Hepatic stellate cell (primary cell): Measurements from ENCODE around the gene LAIR1.
"Not testable (repeated sequence)": the region's sequence is repeated elsewhere in the genome, so short reads cannot be mapped to it uniquely, and the experiment has no call there.

Experiments used
- DNase-seq: peaks from one replicate; pipeline ENCODE4 v3.0.0; 2011; ENCODE audit warnings: low spot score

Gene LAIR1

DNA sequence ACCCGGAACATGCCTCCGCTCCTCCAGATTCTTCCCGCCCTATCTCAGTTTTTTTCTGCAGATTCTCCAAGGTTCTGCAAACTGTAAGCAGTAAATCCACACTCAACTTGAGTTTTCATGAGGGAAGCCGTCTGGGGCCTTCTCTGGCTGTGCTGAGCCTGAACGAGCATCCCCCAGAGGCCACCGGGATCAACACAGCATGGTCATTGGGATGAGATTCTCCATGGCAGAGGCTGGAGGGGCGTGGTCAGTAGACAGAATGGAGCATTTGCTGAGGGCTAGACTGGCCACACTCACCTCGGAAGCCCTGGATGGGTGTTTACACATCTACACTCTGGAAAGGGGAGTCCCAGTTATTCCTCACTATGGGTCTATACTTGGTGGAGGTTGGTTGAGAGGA is 23.4 kb downstream of the LAIR1 start:
- DNase-seq = no peak

DNA sequence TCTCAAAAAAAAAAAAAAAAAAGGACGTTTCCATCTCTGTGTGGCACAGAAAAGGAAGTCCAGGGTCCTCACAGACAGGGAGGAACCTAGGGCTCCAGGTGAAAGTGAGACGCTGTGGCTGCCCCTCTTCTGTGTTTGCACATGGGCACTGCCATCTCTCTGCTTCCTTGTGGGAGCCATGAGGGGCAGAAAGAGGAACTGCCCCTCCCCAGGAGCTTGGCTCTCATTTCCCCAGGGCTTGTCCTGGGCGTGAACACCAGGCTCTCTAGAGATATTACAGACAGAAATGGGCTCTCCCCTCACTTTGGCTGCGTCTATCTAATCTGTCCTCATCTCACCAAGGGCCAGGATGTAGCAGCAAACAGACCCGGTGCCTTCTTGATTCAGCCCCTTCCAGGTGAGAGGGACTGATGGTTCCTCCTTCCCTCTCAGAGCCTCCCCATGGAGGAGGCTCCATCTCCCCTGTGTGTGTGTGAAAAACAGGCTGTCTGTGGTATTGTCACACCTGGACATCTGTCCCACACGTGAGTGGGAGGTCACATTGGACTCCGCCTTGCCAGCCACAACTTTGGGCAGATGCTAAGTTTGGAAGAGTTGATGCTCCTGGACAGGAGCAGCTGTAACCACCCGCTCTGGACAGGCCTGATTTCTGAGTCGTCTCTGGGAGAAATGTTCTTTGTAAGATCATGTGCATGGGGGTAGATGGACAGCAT is 24.9 kb downstream of the LAIR1 start:
- DNase-seq = no peak

- no peak for DNase-seq
These were observed 26.2 kb downstream of the LAIR1 start for GRCh38 chr19:54338521-54338920.

- no peak for DNase-seq
These were observed 26.9 kb downstream of the LAIR1 start for GRCh38 chr19:54337858-54338230.

DNA sequence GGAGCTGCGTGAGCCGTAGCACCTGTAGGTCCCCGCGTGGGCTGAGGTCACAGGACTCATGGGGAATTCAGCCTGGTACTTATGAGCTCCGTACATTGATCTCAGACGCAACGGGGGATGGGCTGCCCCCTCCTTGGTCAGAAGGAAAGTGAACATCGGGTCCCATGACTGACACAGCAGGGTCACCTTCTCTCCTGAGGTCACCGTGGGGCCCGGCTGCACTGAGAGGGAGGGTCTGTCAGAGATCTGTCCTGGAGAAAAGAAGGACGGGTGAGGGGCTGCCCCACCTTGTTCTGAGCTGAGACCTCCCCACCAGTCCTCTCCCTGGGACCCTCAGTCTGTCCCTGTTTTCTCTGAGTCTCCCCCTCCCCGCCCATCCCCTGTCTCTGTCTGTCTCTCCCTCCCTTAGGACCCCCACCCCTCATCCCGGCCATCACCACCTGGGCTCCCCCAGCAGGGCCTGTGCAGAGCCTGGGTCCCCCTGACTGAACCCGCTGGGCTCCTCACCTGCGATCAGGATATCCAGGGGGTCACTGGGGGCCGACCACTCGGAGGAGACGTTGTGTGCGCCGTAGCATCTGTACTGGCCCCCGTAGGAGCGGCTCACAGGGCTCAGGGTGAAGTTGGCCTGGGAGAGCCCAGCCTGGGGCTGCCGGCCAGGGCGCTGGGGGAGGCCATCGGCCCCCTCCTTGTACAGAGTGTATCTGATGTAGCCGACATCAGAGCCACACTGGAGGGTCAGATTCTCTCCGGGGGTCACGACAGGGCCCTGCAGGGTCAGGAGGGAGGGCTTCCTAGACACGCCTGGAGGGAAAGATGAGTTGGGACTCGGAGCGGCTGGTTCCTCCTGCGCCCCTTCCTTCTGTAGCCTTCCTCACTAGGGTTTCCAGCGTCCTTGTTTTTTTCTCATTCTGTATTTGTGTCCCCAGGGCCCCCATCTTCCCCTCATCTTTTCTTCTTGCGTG is 27.6 kb downstream of the LAIR1 start:
- no peak for DNase-seq

- DNase-seq = no peak
These were observed 28.5 kb downstream of the LAIR1 start for GRCh38 chr19:54335979-54336892.

- no peak for DNase-seq
These were observed 29.6 kb downstream of the LAIR1 start for GRCh38 chr19:54335164-54335563.

GRCh38 chr19:54333586-54334298 is 31.0 kb downstream of the LAIR1 start:
- DNase-seq = no peak

DNA sequence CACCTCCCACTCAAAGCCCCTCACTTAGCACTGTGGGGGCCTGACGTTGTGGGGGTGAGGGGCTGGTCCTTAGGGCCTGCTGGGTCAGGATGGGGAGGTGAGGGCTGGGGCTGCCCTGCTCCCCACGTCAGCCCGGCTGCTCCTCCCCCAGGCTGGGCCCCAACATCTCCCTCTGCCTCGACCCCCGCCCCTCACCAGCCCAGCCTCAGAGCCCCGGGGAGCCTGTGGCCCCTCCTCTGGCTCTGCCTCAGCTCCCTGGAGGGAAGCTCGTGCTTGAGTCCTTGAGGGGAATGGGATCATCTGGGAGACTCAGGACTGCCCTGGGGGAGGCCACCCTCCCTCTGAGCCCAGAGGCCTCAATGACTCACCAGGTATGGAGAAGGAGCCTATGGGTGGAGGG is 32.6 kb downstream of the LAIR1 start:
- no peak for DNase-seq

DNA sequence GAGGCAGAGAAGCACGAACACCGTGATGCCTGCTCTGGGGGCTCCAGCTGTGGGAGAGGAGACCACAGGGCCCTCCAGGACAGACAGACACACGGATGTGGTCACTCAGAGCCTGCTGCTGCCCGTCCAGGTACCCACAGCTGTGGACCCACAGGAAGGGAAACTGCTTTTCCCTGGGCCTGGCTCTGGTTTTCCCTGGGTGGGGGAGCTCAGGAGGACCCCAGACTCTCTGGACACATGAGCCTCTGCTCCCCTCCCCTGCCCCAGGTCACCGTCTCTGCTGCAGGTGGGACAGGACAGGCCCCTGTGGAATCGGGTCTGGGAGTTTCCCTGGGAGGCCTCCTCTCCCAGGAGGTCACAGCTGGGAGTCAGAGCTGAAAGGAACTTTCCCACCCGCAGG is 33.1 kb downstream of the LAIR1 start:
- DNase-seq = no peak

DNA sequence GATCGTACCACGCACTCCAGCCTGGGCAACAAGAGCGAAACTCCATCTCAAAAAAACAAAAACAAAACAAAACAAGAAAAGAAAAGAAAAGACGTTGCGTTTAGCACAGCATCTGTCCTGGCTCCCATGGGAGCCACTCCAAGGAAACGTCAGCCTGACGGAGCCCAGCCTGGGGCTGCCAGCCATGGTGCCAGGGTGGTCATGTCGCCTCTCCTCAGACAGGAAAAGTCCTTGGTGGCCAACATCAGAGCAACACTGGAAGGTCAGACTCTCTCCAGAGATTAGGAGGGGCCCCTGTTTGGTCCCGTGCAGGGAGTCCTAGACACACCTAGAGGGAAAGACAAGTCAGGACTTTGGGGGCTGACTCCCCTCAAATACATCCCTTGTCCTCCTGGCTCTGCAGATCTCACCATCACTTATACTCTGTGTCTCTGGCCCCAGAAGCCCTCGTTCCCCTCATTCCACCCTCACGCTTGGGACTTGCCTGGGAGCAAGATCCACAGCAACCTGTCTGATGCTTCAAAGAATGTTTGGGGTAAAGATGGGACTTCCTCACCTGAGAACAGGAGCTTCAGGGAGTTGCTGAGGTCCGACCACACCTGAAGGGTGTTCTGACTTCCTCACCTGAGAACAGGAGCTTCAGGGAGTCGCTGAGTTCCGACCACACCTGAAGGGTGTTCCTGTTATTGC is 35.1 kb downstream of the LAIR1 start:
- no peak for DNase-seq

GRCh38 chr19:54328781-54329180 is 36.0 kb downstream of the LAIR1 start:
- DNase-seq = not testable (repeated sequence)

DNA sequence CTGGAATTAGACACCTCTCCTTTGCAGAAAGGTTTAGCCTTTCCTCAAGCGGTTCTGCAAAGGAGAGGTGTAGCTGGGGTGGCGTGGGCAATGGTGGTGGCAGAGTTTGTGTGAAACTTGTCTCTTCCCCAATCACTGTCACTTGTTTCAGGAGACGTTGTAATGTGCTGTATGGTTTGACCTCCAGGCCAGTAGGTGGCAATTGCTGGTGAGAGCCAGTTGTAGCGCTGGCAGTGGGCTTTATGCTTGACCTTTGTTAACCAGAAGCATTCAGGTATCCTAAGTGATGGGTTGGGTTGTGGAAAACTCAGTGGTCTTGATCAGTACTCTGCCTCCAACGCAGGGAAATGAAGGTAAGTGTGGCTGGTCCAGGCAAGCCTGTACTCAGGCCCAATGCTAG is 39.1 kb downstream of the LAIR1 start:
- no peak for DNase-seq

DNA sequence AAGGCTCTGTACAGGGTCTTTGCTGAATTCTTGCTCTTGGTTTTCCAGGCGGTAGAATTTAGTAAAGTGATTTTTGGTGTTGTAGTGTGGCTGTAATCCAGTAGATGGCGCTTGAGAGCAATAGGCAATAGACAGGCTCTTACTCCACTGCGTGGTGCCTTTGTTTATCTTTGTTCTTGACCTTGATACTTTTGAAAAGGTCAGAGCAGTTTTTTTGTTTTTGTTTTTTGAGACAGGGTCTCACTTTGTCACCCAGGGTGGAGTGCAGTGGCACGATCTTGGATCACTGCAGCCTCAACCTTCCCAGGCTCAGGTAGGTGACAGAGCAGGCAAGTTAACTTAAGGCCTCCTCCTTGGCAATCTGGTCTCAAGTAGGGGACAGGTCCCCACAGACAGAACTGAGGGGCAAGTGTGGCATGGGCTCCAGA is 39.5 kb downstream of the LAIR1 start:
- peak; percentile 49 for DNase-seq

- DNase-seq = no peak
These were observed 40.7 kb downstream of the LAIR1 start for GRCh38 chr19:54324071-54324470.

DNA sequence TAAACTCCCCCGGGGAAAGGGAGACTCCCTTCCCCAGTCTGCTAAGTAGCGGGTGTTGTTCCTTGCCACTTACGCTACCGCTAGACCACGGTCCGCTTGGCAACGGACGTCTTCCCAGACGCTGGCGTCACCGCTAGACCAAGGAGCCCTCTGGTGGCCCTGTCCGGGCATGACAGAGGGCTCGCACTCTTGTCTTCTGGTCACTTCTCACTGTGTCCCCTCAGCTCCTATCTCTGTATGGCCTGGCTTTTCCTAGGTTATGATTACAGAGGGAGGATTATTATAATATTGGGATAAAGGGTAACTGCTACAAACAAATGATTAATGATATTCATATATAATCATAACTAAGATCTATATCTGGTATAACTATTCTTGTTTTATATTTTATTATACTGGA is 41.8 kb downstream of the LAIR1 start:
- DNase-seq = not testable (repeated sequence)

DNA sequence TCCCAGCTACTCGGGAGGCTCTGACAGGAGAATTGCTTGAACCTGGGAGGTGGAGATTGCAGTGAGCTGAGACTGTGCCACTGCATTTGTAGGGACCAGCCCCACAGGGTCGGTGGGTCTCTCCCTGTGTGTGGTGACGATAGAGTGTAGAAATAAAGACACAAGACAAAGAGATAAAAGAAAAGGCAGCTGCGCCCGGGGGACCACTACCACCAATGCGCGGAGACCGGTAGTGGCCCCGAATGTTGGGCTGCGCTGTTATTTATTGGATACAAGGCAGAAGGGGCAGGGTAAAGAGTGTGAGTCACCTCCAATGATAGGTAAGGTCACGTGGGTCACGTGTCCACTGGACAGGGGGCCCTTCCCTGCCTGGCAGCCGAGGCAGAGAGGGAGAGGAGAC is 42.4 kb downstream of the LAIR1 start:
- not testable (repeated sequence) for DNase-seq

GRCh38 chr19:54319892-54320670 is 44.6 kb downstream of the LAIR1 start:
- no peak for DNase-seq

DNA sequence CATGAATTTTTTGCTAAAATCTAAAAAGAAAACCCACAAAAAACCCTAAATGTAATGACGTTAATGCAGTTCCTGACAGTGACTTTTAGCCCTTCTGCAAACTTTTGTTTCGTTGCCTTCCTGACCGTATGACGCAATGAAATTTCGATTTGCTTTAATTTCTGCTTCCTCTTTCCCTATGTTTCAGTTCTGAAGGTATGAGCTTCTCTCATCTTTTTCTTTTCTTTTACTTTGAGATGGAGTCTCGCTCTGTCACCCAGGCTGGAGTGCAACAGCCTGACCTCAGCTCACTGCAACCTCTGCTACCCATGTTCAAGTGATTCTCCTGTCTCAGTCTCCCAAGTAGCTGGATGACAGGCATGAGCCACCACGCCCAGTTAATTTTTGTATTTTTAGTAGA is 45.7 kb downstream of the LAIR1 start:
- no peak for DNase-seq

DNA sequence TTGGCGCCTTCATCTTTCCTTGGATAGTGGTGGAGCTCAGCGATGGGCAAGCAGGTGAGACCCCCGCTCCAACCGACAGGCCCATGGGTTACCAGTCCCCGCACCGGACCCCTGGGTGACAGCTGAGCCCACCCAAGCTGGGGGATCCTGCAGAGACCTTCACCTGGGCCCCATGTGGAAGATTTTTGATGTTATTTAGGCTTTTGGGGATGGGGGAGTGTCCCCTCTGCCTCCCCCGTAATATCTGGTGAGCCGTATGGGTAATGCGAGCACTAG is 46.8 kb downstream of the LAIR1 start:
- DNase-seq = no peak
